HG02840 (cell line): Measurements from ENCODE around the gene QSOX1.
"Not testable (repeated sequence)": the region's sequence is repeated elsewhere in the genome, so short reads cannot be mapped to it uniquely, and the experiment has no call there.

ENCODE experiments used
- ATAC-seq: cut with Tn5 transposase; IDR thresholded peaks from one replicate; pipeline ENCODE4 v1.9.1; 2021; ENCODE audit warnings: mild to moderate bottlenecking, moderate library complexity, moderate number of reproducible peaks; ENCODE audit not compliant: unreplicated experiment, low FRiP score

Gene QSOX1, protein sequence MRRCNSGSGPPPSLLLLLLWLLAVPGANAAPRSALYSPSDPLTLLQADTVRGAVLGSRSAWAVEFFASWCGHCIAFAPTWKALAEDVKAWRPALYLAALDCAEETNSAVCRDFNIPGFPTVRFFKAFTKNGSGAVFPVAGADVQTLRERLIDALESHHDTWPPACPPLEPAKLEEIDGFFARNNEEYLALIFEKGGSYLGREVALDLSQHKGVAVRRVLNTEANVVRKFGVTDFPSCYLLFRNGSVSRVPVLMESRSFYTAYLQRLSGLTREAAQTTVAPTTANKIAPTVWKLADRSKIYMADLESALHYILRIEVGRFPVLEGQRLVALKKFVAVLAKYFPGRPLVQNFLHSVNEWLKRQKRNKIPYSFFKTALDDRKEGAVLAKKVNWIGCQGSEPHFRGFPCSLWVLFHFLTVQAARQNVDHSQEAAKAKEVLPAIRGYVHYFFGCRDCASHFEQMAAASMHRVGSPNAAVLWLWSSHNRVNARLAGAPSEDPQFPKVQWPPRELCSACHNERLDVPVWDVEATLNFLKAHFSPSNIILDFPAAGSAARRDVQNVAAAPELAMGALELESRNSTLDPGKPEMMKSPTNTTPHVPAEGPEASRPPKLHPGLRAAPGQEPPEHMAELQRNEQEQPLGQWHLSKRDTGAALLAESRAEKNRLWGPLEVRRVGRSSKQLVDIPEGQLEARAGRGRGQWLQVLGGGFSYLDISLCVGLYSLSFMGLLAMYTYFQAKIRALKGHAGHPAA

GRCh38 chr1:180154325-180155181 lies at the start of gene QSOX1:
TSS of gene QSOX1 (plus strand) at chr1:180154869. CDS start at chr1:180154908, 39 bp downstream.
- peak; percentile 88 for ATAC-seq

- ATAC-seq, result no peak
Observed at GRCh38 chr1:180112091-180112490, 42.6 kb upstream of the QSOX1 start.

- ATAC-seq, result no peak
Observed at GRCh38 chr1:180112984-180113647, 41.6 kb upstream of the QSOX1 start.

DNA sequence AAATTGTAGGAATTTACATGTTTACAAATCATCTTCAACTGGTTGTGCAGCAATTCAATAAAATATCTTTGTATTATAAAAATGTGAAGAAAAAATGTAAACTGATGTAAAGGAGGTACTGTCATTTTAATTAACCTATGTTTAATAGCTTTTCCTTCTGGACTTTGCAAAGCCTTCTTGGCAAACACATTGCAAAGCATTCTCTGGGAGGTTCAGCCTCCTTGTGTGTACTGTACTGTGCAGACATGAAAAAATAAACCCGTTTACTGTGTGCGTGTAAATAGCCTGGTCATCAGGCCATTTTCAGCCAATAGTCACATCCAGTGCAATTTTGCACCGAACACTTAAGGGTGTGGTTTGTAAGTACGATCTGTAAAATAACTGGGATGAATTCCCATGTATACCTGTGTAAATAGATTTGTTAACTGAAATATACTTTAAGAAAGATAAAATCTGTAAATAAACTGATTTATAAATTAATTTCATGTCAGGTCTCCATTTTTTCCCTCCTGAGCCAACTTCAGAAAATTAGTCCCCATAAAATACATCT lies 40.2 kb upstream of the QSOX1 start:
- no peak for ATAC-seq

- ATAC-seq, result no peak
Observed at GRCh38 chr1:180116964-180117763, 37.5 kb upstream of the QSOX1 start.

DNA sequence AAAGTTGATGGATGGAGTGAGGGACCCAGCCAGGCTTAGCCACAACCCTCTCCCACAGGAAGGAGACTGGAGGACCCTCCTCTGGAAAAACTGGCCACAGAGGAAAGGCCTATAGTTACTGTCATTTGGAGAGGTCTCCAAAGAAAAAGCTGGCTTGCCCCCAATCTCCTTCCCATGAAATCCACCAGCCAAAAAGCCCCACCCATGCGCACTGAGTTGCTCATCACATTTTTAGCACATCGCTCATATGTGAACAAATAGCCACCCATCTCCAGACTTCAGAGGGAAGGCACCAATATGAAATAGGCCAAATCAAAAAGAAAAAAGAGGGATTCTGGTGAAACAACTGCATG lies 36.9 kb upstream of the QSOX1 start:
- ATAC-seq, result no peak

GRCh38 chr1:180119837-180120236 lies 34.8 kb upstream of the QSOX1 start:
- ATAC-seq, result no peak

GRCh38 chr1:180123463-180123936 lies 31.2 kb upstream of the QSOX1 start:
- ATAC-seq, result no peak

DNA sequence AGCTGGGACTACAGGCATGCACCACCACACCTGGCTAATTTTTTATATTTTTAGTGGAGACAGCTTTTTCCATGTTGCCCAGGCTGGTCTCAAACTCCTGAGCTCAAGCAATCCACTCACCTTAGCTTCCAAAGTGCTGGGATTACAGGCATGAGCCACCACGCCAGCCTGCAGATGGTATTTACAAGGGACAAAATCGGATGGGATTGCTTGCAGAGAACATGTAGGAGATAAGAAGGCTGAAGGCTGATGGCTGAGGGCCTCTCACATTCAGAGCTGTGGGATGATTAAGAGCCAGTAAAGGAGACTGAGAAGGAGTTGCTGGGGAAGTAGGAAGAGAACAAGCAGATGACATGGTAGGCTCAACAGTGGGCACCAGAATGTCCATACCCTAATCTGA lies 24.0 kb upstream of the QSOX1 start:
- ATAC-seq, result no peak

- ATAC-seq, result no peak
Observed at GRCh38 chr1:180131510-180131909, 23.2 kb upstream of the QSOX1 start.

DNA sequence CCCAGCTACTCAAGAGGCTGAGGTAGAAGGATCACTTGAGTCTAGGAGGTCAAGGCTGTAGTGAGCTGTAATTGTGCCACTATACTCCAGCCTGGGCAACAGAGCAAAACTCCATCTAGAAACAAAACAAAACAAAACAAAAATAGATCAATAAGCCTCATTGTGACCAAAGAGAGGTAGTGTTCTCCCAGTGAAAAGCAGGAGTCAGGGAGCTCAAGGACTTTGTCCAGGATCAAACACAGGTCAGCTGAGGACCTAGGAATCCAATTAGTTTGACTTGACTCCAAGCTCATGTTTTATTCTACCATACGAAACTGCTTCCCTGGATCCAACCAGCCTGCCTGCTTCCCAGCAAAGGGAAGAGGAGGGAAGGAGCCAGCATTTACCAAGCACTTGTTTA lies 21.5 kb upstream of the QSOX1 start:
- ATAC-seq, result no peak

DNA sequence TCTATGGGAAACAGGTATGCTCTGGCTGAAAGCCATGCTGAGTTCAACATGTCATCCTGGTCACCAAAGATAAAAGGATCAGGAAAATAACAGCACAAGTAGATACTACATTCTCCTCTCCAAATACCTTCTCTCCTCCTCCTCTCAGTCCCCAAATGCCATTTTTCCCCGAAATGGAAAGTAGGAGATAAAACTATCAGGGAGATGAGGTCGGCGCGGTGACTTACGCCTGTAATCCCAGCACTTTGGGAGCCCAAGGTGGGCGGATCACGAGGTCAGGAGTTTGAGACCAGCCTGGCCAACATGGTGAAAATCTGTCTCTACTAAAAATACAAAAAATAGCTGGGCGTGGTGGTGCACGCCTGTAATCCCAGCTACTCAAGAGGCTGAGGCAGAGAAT lies 21.0 kb upstream of the QSOX1 start:
- not testable (repeated sequence) for ATAC-seq

DNA sequence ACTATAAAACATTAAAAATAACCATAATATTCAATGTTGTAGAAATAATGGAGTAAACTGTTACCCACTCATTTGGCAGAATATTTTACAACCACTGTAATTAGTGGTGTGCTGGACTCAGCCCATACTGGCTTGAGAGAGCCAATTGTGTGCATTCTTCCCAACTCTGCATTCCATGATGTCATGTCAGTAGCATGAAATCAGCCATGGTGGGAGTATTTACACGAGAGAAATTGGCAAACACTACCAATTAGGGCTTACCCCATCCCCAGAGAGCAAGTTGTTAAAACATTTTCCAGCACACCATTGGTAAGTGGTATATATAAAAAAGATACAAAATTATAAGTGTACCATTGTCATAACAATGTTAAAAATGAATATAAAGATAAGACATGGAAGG lies 19.1 kb upstream of the QSOX1 start:
- no peak for ATAC-seq

- ATAC-seq, result no peak
Observed at GRCh38 chr1:180136331-180136967, 18.2 kb upstream of the QSOX1 start.

DNA sequence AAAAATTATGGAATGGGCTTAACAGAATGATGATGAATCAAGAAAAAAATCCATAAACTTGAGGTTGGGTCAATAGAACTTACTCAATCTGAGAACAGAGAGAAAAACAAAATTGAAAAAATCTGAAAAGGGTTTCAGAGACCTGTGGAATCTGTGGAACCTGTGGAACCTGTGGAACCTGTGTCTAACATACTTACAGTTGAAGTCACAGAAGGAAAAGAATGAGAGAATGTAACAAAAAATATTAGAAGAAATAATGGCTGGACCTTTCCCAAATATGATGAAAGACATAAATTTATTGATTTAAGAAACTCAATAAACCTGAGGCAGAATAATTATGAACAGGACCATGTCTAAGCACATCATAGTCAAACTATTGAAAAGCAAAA lies 17.7 kb upstream of the QSOX1 start:
- no peak for ATAC-seq

GRCh38 chr1:180137776-180138175 lies 16.9 kb upstream of the QSOX1 start:
- no peak for ATAC-seq

GRCh38 chr1:180141381-180141934 lies 13.2 kb upstream of the QSOX1 start:
- ATAC-seq, result no peak

GRCh38 chr1:180143359-180143758 lies 11.3 kb upstream of the QSOX1 start:
- ATAC-seq, result no peak
